HepG2 (cell line): ENCODE data around the gene GNAI2. TPM values are rescaled to one million over a fixed set of nuclear protein-coding genes. Genes with fewer than 3 reads are reported as not detected.

Source experiments
- AKAP8 ChIP-seq: sonication (generic); formaldehyde crosslinking; IDR thresholded peaks from 2 replicates; pipeline ENCODE4 v1.5.1; 2020; ENCODE audit warnings: mild to moderate bottlenecking, missing genetic modification reagents
- CCAR2 ChIP-seq: fragments of 200-400 bp; formaldehyde crosslinking; optimal IDR thresholded peaks from 2 replicates; pipeline ENCODE3; 2018; ENCODE audit warnings: low read depth, mild to moderate bottlenecking, low read length, moderate library complexity
- MAFF ChIP-seq: IDR thresholded peaks from 2 replicates; pipeline ENCODE4 v1.6.1; 2011; ENCODE audit warnings: low read depth, low read length, improper control_type of control experiment
- NCOR1 ChIP-seq: fragments of 200-600 bp; sonication (generic); IDR thresholded peaks from 2 replicates; pipeline ENCODE4 v1.7.0; 2017; ENCODE audit warnings: antibody characterized with exemption, low read length, borderline replicate concordance
- PHF8 ChIP-seq: sonication (generic); formaldehyde crosslinking; IDR thresholded peaks from 2 replicates; pipeline ENCODE4 v1.5.0; 2020; ENCODE audit warnings: missing genetic modification reagents
- SIX4 ChIP-seq: sonication (generic); formaldehyde crosslinking; IDR thresholded peaks from 2 replicates; pipeline ENCODE4 v1.4.0; 2020; ENCODE audit warnings: missing genetic modification reagents
- ZNF224 ChIP-seq: sonication (generic); formaldehyde crosslinking; IDR thresholded peaks from 2 replicates; pipeline ENCODE4 v1.5.0; 2020; ENCODE audit warnings: mild to moderate bottlenecking, missing genetic modification reagents
- ZNF329 ChIP-seq: sonication (generic); formaldehyde crosslinking; IDR thresholded peaks from 2 replicates; pipeline ENCODE4 v1.9.0; 2021; ENCODE audit warnings: low read depth, mild to moderate bottlenecking, missing genetic modification reagents
- ZNF333 ChIP-seq: sonication (generic); formaldehyde crosslinking; IDR thresholded peaks from 2 replicates; pipeline ENCODE4 v1.4.0; 2020; ENCODE audit warnings: mild to moderate bottlenecking, missing genetic modification reagents, borderline replicate concordance
- ZNF619 ChIP-seq: sonication (generic); formaldehyde crosslinking; IDR thresholded peaks from 2 replicates; pipeline ENCODE4 v1.4.0; 2020; ENCODE audit warnings: mild to moderate bottlenecking, missing genetic modification reagents
- polyA plus RNA-seq, 8 experiments: library from polyadenylated mRNA; depleted of rRNA in 3 of 8; stranded (reverse) in 7 of 8; unstranded in 1 of 8; fragments of >200 nt; fragmentation: Illumina TruSeq in 4 of 8; extraction: Trizol in 4 of 8; gene quantifications; 2 replicates each; pipeline versions ENCODE4 v1.2.1 to v1.2.3, GENCODE V29; 2011 to 2016; ENCODE audit warnings: low read depth in 4 of 8, missing spikeins in 1 of 8, mixed read lengths in 1 of 8; ENCODE audit not compliant: insufficient read depth in 1 of 8
- total RNA-seq, 5 experiments: library from RNA; depleted of rRNA; stranded (reverse); fragments of >200 nt; fragmentation: Illumina TruSeq; extraction: Trizol; gene quantifications; 2 replicates each; pipeline ENCODE4 v1.2.3, GENCODE V29; 2016; ENCODE audit warnings: low read depth in 1 of 5
- TF ChIP-seq, protein P1 (sequence below): sonication (generic); formaldehyde crosslinking; IDR thresholded peaks from 2 replicates; pipeline ENCODE4 v1.5.1; 2020; ENCODE audit warnings: mild to moderate bottlenecking, missing genetic modification reagents, borderline replicate concordance
- TF ChIP-seq, protein P2 (sequence below): sonication (generic); formaldehyde crosslinking; conservative IDR thresholded peaks from 2 replicates; pipeline ENCODE4 v1.4.0; 2020; ENCODE audit warnings: mild to moderate bottlenecking, missing genetic modification reagents, moderate library complexity
- TF ChIP-seq, protein P3 (sequence below): IDR thresholded peaks from 2 replicates; pipeline ENCODE4 v1.6.1; 2016; ENCODE audit warnings: control low read depth
- TF ChIP-seq, protein P4 (sequence below): sonication (generic); formaldehyde crosslinking; IDR thresholded peaks from 2 replicates; pipeline ENCODE4 v1.5.0; 2020; ENCODE audit warnings: mild to moderate bottlenecking, missing genetic modification reagents, borderline replicate concordance

The GNAI2 gene
- total and polyA plus RNA-seq, 2 of the 13 experiments (the other 11 are each of a cell fraction or from before 2014, with no cell fraction given), result 51.1 to 66.2 TPM

DNA sequence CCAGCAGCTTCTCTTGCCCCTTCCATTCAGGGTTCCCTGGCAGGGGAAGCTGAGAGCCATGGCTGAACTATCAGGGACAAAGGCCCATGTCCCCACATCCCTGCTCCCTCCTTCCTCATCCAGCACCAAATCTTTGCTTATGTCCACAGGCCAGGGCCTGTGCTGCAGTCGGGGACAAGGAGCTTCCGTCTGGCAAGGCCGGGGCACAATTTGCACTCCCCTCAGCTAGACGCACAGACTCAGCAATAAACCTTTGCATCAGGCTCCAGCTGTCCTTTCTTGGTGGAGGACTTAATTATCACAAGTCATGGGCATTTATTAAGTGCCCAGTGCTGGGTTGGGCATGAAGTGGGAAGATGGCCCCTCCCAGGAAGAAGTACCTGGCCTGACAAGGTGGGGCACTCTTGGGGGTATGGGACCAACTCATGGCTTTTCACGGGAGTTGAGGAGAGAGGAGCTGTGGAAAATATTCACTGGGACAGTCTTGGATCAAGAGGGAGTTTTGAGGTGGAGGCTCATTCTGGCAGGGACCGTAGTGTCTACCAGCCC, 39.7 kb upstream of the GNAI2 start (continued):
- TF ChIP-seq, protein P1, sequence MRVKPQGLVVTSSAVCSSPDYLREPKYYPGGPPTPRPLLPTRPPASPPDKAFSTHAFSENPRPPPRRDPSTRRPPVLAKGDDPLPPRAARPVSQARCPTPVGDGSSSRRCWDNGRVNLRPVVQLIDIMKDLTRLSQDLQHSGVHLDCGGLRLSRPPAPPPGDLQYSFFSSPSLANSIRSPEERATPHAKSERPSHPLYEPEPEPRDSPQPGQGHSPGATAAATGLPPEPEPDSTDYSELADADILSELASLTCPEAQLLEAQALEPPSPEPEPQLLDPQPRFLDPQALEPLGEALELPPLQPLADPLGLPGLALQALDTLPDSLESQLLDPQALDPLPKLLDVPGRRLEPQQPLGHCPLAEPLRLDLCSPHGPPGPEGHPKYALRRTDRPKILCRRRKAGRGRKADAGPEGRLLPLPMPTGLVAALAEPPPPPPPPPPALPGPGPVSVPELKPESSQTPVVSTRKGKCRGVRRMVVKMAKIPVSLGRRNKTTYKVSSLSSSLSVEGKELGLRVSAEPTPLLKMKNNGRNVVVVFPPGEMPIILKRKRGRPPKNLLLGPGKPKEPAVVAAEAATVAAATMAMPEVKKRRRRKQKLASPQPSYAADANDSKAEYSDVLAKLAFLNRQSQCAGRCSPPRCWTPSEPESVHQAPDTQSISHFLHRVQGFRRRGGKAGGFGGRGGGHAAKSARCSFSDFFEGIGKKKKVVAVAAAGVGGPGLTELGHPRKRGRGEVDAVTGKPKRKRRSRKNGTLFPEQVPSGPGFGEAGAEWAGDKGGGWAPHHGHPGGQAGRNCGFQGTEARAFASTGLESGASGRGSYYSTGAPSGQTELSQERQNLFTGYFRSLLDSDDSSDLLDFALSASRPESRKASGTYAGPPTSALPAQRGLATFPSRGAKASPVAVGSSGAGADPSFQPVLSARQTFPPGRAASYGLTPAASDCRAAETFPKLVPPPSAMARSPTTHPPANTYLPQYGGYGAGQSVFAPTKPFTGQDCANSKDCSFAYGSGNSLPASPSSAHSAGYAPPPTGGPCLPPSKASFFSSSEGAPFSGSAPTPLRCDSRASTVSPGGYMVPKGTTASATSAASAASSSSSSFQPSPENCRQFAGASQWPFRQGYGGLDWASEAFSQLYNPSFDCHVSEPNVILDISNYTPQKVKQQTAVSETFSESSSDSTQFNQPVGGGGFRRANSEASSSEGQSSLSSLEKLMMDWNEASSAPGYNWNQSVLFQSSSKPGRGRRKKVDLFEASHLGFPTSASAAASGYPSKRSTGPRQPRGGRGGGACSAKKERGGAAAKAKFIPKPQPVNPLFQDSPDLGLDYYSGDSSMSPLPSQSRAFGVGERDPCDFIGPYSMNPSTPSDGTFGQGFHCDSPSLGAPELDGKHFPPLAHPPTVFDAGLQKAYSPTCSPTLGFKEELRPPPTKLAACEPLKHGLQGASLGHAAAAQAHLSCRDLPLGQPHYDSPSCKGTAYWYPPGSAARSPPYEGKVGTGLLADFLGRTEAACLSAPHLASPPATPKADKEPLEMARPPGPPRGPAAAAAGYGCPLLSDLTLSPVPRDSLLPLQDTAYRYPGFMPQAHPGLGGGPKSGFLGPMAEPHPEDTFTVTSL (CRISPR knock-in tag), result no peak
- TF ChIP-seq, protein P2, sequence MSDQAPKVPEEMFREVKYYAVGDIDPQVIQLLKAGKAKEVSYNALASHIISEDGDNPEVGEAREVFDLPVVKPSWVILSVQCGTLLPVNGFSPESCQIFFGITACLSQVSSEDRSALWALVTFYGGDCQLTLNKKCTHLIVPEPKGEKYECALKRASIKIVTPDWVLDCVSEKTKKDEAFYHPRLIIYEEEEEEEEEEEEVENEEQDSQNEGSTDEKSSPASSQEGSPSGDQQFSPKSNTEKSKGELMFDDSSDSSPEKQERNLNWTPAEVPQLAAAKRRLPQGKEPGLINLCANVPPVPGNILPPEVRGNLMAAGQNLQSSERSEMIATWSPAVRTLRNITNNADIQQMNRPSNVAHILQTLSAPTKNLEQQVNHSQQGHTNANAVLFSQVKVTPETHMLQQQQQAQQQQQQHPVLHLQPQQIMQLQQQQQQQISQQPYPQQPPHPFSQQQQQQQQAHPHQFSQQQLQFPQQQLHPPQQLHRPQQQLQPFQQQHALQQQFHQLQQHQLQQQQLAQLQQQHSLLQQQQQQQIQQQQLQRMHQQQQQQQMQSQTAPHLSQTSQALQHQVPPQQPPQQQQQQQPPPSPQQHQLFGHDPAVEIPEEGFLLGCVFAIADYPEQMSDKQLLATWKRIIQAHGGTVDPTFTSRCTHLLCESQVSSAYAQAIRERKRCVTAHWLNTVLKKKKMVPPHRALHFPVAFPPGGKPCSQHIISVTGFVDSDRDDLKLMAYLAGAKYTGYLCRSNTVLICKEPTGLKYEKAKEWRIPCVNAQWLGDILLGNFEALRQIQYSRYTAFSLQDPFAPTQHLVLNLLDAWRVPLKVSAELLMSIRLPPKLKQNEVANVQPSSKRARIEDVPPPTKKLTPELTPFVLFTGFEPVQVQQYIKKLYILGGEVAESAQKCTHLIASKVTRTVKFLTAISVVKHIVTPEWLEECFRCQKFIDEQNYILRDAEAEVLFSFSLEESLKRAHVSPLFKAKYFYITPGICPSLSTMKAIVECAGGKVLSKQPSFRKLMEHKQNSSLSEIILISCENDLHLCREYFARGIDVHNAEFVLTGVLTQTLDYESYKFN (CRISPR knock-in tag), result no peak
- TF ChIP-seq, protein P3, sequence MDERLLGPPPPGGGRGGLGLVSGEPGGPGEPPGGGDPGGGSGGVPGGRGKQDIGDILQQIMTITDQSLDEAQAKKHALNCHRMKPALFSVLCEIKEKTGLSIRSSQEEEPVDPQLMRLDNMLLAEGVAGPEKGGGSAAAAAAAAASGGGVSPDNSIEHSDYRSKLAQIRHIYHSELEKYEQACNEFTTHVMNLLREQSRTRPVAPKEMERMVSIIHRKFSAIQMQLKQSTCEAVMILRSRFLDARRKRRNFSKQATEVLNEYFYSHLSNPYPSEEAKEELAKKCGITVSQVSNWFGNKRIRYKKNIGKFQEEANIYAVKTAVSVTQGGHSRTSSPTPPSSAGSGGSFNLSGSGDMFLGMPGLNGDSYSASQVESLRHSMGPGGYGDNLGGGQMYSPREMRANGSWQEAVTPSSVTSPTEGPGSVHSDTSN (CRISPR knock-in tag), result no peak
- TF ChIP-seq ZNF619 (CRISPR knock-in tag) (0 out of 2 replicates have a peak, but pooled peaks have one; percentile 6), MAFF (no peak), ZNF224 (CRISPR knock-in tag) (peak; percentile 87; the same call in 1 of the 2 replicates), CCAR2 (no peak), ZNF333 (CRISPR knock-in tag) (no peak), ZNF329 (CRISPR knock-in tag) (0 out of 2 replicates have a peak, but pooled peaks have one; percentile 17), AKAP8 (CRISPR knock-in tag) (no peak), PHF8 (CRISPR knock-in tag) (peak; percentile 30; the same call in 1 of the 2 replicates), SIX4 (0 out of 2 replicates have a peak, but pooled peaks have one; percentile 3), NCOR1 (no peak)
- TF ChIP-seq, protein P4, sequence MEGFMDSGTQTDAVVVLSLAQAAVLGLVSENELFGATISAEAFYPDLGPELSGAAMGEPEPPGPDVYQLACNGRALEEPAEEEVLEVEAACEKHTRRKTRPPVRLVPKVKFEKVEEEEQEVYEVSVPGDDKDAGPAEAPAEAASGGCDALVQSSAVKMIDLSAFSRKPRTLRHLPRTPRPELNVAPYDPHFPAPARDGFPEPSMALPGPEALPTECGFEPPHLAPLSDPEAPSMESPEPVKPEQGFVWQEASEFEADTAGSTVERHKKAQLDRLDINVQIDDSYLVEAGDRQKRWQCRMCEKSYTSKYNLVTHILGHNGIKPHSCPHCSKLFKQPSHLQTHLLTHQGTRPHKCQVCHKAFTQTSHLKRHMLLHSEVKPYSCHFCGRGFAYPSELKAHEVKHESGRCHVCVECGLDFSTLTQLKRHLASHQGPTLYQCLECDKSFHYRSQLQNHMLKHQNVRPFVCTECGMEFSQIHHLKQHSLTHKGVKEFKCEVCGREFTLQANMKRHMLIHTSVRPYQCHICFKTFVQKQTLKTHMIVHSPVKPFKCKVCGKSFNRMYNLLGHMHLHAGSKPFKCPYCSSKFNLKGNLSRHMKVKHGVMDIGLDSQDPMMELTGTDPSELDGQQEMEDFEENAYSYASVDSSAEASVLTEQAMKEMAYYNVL (CRISPR knock-in tag), result 0 out of 2 replicates have a peak, but pooled peaks have one; percentile 5
